ENCODE results near the gene RFTN1.

DNA sequence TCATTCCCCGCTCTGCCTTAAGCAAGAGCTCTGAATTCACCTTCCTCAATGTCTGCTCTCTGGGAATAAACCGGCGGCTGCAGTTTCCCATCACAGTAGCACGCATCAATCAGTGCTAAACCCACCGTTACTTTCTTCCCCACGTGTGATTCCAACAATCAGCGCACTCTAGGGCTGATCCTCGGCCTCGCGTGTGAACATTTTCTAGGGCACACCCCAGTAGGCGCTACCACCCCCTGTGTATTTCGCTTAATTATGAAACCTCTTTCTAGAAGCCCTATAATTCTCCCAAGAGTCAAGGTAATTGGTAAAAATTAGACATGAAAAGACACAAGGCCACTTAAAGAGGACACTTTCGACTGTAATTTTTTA lies 87.5 kb downstream of the RFTN1 start:
- TF ChIP-seq POLR2A (IDR thresholded peaks at IDR 0.05) (no peak), POLR2AphosphoS5 (IDR thresholded peaks at IDR 0.05) (no peak), EP300 (IDR thresholded peaks at IDR 0.05) (no peak)
- TF ChIP-seq, protein P1, sequence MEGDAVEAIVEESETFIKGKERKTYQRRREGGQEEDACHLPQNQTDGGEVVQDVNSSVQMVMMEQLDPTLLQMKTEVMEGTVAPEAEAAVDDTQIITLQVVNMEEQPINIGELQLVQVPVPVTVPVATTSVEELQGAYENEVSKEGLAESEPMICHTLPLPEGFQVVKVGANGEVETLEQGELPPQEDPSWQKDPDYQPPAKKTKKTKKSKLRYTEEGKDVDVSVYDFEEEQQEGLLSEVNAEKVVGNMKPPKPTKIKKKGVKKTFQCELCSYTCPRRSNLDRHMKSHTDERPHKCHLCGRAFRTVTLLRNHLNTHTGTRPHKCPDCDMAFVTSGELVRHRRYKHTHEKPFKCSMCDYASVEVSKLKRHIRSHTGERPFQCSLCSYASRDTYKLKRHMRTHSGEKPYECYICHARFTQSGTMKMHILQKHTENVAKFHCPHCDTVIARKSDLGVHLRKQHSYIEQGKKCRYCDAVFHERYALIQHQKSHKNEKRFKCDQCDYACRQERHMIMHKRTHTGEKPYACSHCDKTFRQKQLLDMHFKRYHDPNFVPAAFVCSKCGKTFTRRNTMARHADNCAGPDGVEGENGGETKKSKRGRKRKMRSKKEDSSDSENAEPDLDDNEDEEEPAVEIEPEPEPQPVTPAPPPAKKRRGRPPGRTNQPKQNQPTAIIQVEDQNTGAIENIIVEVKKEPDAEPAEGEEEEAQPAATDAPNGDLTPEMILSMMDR (IDR thresholded peaks at IDR 0.05): no peak

All from suprapubic skin (tissue), 4 donors.